IMR-90 (cell line): ENCODE data around the gene PLXNA4. TPM values are rescaled to one million over a fixed set of nuclear protein-coding genes. Genes with fewer than 3 reads are reported as not detected.

Experiments used
- ATAC-seq: fragments of 200-7000 bp; cut with Tn5 transposase; 2 replicates; pipeline ENCODE4 v1.9.1; 2020; ENCODE audit warnings: low read depth, mild to moderate bottlenecking, moderate library complexity
- BruUV-seq: library from RNA; stranded (reverse); fragments of 400-500 nt; replicated peaks from 2 replicates; lab custom pipeline; 2021; lab: Mats Ljungman, UMichigan
- CTCF ChIA-PET: fragments of 300-600 bp; formaldehyde crosslinking; extraction: SDS; loops from one replicate; lab custom pipeline; 2021; ENCODE audit warnings: antibody characterized with exemption; lab: Yijun Ruan, JAX
- POLR2A ChIA-PET: fragments of 300-600 bp; sonication (Branson Sonifier 250); formaldehyde crosslinking; loops from one replicate; lab custom pipeline; 2022; ENCODE audit warnings: antibody characterized with exemption; ENCODE audit not compliant: unreplicated experiment; lab: Charles Lee
- DNase-seq: peaks from one replicate; pipeline ENCODE4 v3.0.0; 2013
- H2AFZ ChIP-seq: replicated peaks from 2 replicates; pipeline ENCODE3; 2013; ENCODE audit warnings: low read length, mild to moderate bottlenecking; ENCODE audit not compliant: poor library complexity
- H2AK5ac ChIP-seq: 2 replicates; pipeline ENCODE4 v1.6.1; 2013; ENCODE audit warnings: low read depth, low read length, inconsistent platforms
- H2AK9ac ChIP-seq: replicated peaks from 2 replicates; pipeline ENCODE3; 2013; ENCODE audit warnings: mild to moderate bottlenecking, low read depth, low read length, moderate library complexity; ENCODE audit not compliant: poor library complexity
- H2BK120ac ChIP-seq: 2 replicates; pipeline ENCODE4 v1.6.1; 2013; ENCODE audit warnings: low read depth, low read length, inconsistent platforms
- H2BK15ac ChIP-seq: 3 replicates; pipeline ENCODE4 v1.6.1; 2013; ENCODE audit warnings: low read depth, low read length, inconsistent platforms
- H2BK20ac ChIP-seq: 2 replicates; pipeline ENCODE4 v1.6.1; 2013; ENCODE audit warnings: low read depth, mild to moderate bottlenecking, inconsistent platforms, low read length, moderate library complexity
- H2BK5ac ChIP-seq: 2 replicates; pipeline ENCODE4 v1.6.1; 2013; ENCODE audit warnings: mild to moderate bottlenecking, low read depth, low read length, inconsistent platforms; ENCODE audit not compliant: poor library complexity, severe bottlenecking
- H3K14ac ChIP-seq: replicated peaks from 2 replicates; pipeline ENCODE4 v1.6.1; 2013; ENCODE audit warnings: low read depth, low read length, inconsistent platforms
- H3K18ac ChIP-seq: 2 replicates; pipeline ENCODE4 v1.6.1; 2013; ENCODE audit warnings: low read depth, low read length, control low read depth
- H3K23ac ChIP-seq: 2 replicates; pipeline ENCODE4 v1.6.1; 2013; ENCODE audit warnings: low read depth, low read length, inconsistent platforms
- H3K27ac ChIP-seq: 2 replicates; pipeline ENCODE4 v1.5.1; 2013; ENCODE audit warnings: mild to moderate bottlenecking, control low read depth, low read length; ENCODE audit not compliant: insufficient read depth
- H3K27me3 ChIP-seq: 2 replicates; pipeline ENCODE4 v1.6.1; 2013; ENCODE audit warnings: low read length; ENCODE audit not compliant: control insufficient read depth, insufficient read depth
- H3K36me3 ChIP-seq: 2 replicates; pipeline ENCODE4 v1.6.1; 2013; ENCODE audit warnings: low read length, mixed read lengths; ENCODE audit not compliant: control insufficient read depth, insufficient read depth
- H3K4ac ChIP-seq: 2 replicates; pipeline ENCODE4 v1.6.1; 2013; ENCODE audit warnings: low read depth, low read length, inconsistent platforms
- H3K4me1 ChIP-seq: 2 replicates; pipeline ENCODE4 v1.6.1; 2013; ENCODE audit warnings: low read length, mixed read lengths; ENCODE audit not compliant: control insufficient read depth, insufficient read depth
- H3K4me2 ChIP-seq: 2 replicates; pipeline ENCODE4 v1.6.1; 2013; ENCODE audit warnings: low read depth, mild to moderate bottlenecking, control low read depth, low read length, moderate library complexity
- H3K4me3 ChIP-seq: 2 replicates; pipeline ENCODE4 v1.5.1; 2013; ENCODE audit warnings: low read depth, mild to moderate bottlenecking, control low read depth, low read length, moderate library complexity; ENCODE audit not compliant: insufficient read depth
- H3K56ac ChIP-seq: 2 replicates; pipeline ENCODE4 v1.6.1; 2013; ENCODE audit warnings: low read length, inconsistent platforms; ENCODE audit not compliant: insufficient read depth; ENCODE audit errors: extremely low read depth
- H3K79me1 ChIP-seq, 2 experiments: 2 replicates each; pipeline ENCODE4 v1.6.1; 2013; ENCODE audit warnings: low read length in 2 of 2, inconsistent platforms in 1 of 2, low read depth in 1 of 2
- H3K9ac ChIP-seq: 2 replicates; pipeline ENCODE4 v1.6.1; 2013; ENCODE audit warnings: low read depth, low read length, control low read depth
- H3K9me1 ChIP-seq: 2 replicates; pipeline ENCODE4 v1.6.1; 2013; ENCODE audit warnings: low read length, inconsistent platforms; ENCODE audit not compliant: insufficient read depth
- H3K9me3 ChIP-seq: 2 replicates; pipeline ENCODE4 v1.6.1; 2013; ENCODE audit warnings: low read length; ENCODE audit not compliant: control insufficient read depth, insufficient read depth
- H4K20me1 ChIP-seq: 2 replicates; pipeline ENCODE4 v1.6.1; 2013; ENCODE audit warnings: low read length, inconsistent platforms; ENCODE audit not compliant: insufficient read depth
- H4K5ac ChIP-seq: 2 replicates; pipeline ENCODE4 v1.6.1; 2013; ENCODE audit warnings: mild to moderate bottlenecking, low read depth, low read length, control low read depth
- H4K8ac ChIP-seq, 2 experiments: 2 replicates each; pipeline ENCODE4 v1.6.1; 2013; ENCODE audit warnings: low read depth in 2 of 2, low read length in 2 of 2, control low read depth in 1 of 2, inconsistent platforms in 1 of 2
- H4K91ac ChIP-seq: 2 replicates; pipeline ENCODE4 v1.6.1; 2013; ENCODE audit warnings: low read depth, low read length, inconsistent platforms; ENCODE audit not compliant: insufficient read depth
- BHLHE40 ChIP-seq: fragments of 150-350 bp; IDR thresholded peaks from 2 replicates; pipeline ENCODE4 v1.6.1; 2016; ENCODE audit warnings: mild to moderate bottlenecking, low read depth, low read length
- CEBPB ChIP-seq: IDR thresholded peaks from 2 replicates; pipeline ENCODE4 v1.6.1; 2012; ENCODE audit warnings: low read depth, low read length, improper control_type of control experiment
- CHD1 ChIP-seq: IDR thresholded peaks from 2 replicates; pipeline ENCODE4 v1.6.1; 2012; ENCODE audit warnings: low read depth, low read length, improper control_type of control experiment
- ELK1 ChIP-seq: fragments of 150-350 bp; IDR thresholded peaks from 2 replicates; pipeline ENCODE4 v1.6.1; 2016; ENCODE audit warnings: low read depth, mild to moderate bottlenecking, low read length, moderate library complexity, borderline replicate concordance
- FOS ChIP-seq: fragments of 150-350 bp; IDR thresholded peaks from 2 replicates; pipeline ENCODE4 v1.6.1; 2016; ENCODE audit warnings: low read depth, low read length
- MAFK ChIP-seq: IDR thresholded peaks from 2 replicates; pipeline ENCODE4 v1.6.1; 2012; ENCODE audit warnings: low read depth, low read length, improper control_type of control experiment
- MAZ ChIP-seq: IDR thresholded peaks from 2 replicates; pipeline ENCODE4 v1.6.1; 2012; ENCODE audit warnings: low read depth, mild to moderate bottlenecking, low read length, improper control_type of control experiment, moderate library complexity, borderline replicate concordance
- MXI1 ChIP-seq: IDR thresholded peaks from 2 replicates; pipeline ENCODE4 v1.6.1; 2012; ENCODE audit warnings: low read depth, mild to moderate bottlenecking, low read length, moderate library complexity, borderline replicate concordance
- NFE2L2 ChIP-seq: fragments of 150-350 bp; IDR thresholded peaks from 2 replicates; pipeline ENCODE4 v1.6.1; 2016; ENCODE audit warnings: low read depth, mild to moderate bottlenecking, low read length
- POLR2A ChIP-seq: IDR thresholded peaks from 2 replicates; pipeline ENCODE4 v1.6.1; 2012; ENCODE audit warnings: mild to moderate bottlenecking, low read depth, low read length
- RAD21 ChIP-seq: IDR thresholded peaks from 2 replicates; pipeline ENCODE4 v1.6.1; 2012; ENCODE audit warnings: low read length, improper control_type of control experiment
- RCOR1 ChIP-seq: IDR thresholded peaks from 2 replicates; pipeline ENCODE4 v1.6.1; 2012; ENCODE audit warnings: mild to moderate bottlenecking, low read length, improper control_type of control experiment; ENCODE audit not compliant: insufficient replicate concordance
- RFX5 ChIP-seq: IDR thresholded peaks from 2 replicates; pipeline ENCODE4 v1.8.0; 2012; ENCODE audit warnings: low read depth, mild to moderate bottlenecking, low read length, moderate library complexity
- SMC3 ChIP-seq: fragments of 150-350 bp; IDR thresholded peaks from 2 replicates; pipeline ENCODE4 v1.6.1; 2016; ENCODE audit warnings: low read depth, mild to moderate bottlenecking, antibody characterized with exemption, low read length, moderate library complexity
- WGBS, 2 experiments: methylation state at CpG; one replicate each; pipeline versions ENCODE4 v1.1.5 to v1.1.7; 2013; ENCODE audit warnings: missing lambda C conversion rate in 2 of 2; ENCODE audit not compliant: insufficient read length in 1 of 2; ENCODE audit errors: extremely low coverage in 2 of 2; 5-methylcytosine and 5-hydroxymethylcytosine counted together
- dilution Hi-C: fragments of 300-500 bp; cut with HindIII; formaldehyde crosslinking; loops from one replicate; pipeline ENCODE4 v1.14.3; 2018; ENCODE audit warnings: low sequenced_read_pairs; ENCODE audit not compliant: unreplicated experiment
- in situ Hi-C: fragments of 300-500 bp; cut with MboI; formaldehyde crosslinking; loops from 3 replicates; pipeline ENCODE4 v1.14.3; 2019; ENCODE audit warnings: low sequenced_read_pairs, inconsistent platforms, mixed read lengths
- intact Hi-C: fragments of 100-400 bp; cut with micrococcal nuclease; formaldehyde crosslinking; loops from 2 replicates; pipeline ENCODE4 v1.10.0; 2022
- polyA plus RNA-seq, 3 experiments: library from polyadenylated mRNA; depleted of rRNA; stranded (reverse); fragments of >200 nt; gene quantifications; 2 replicates each; pipeline ENCODE4 v1.2.3, GENCODE V29; 2012; ENCODE audit warnings: low replicate concordance in 1 of 3
- total RNA-seq: library from RNA; depleted of rRNA; stranded (reverse); fragments of >200 nt; gene quantifications from 2 replicates; pipeline ENCODE4 v1.2.3, GENCODE V29; 2012
- TF ChIP-seq, protein P1 (sequence below): conservative IDR thresholded peaks from 2 replicates; pipeline ENCODE4 v1.5.1; 2012; ENCODE audit warnings: mild to moderate bottlenecking, low read depth, low read length, improper control_type of control experiment
- TF ChIP-seq, protein P2 (sequence below): fragments of 150-350 bp; IDR thresholded peaks from 2 replicates; pipeline ENCODE4 v1.6.1; 2017; ENCODE audit warnings: mild to moderate bottlenecking, antibody characterized with exemption, low read length, low read depth

Gene PLXNA4
- total and polyA plus RNA-seq, 2 of the 4 experiments (the other 2 are of a cell fraction): under 0.01 TPM

GRCh38 chr7:132410861-132411541, 165.3 kb downstream of the PLXNA4 start:
- no peak overlapping the region for H3K56ac ChIP-seq
- H3K4me3 ChIP-seq: no peak overlapping the region
- H3K36me3 ChIP-seq: no peaks in the 10 kb centered on the region
- no peaks in the 10 kb centered on the region for H3K27me3 ChIP-seq
- no peak overlapping the region for H3K27ac ChIP-seq
- ATAC-seq: no peak
- CTCF ChIA-PET: no interaction called here
- POLR2A ChIA-PET: no interaction called here
- H2BK20ac ChIP-seq: no peak overlapping the region
- TF ChIP-seq SMC3: no peak
- TF ChIP-seq, protein P1, sequence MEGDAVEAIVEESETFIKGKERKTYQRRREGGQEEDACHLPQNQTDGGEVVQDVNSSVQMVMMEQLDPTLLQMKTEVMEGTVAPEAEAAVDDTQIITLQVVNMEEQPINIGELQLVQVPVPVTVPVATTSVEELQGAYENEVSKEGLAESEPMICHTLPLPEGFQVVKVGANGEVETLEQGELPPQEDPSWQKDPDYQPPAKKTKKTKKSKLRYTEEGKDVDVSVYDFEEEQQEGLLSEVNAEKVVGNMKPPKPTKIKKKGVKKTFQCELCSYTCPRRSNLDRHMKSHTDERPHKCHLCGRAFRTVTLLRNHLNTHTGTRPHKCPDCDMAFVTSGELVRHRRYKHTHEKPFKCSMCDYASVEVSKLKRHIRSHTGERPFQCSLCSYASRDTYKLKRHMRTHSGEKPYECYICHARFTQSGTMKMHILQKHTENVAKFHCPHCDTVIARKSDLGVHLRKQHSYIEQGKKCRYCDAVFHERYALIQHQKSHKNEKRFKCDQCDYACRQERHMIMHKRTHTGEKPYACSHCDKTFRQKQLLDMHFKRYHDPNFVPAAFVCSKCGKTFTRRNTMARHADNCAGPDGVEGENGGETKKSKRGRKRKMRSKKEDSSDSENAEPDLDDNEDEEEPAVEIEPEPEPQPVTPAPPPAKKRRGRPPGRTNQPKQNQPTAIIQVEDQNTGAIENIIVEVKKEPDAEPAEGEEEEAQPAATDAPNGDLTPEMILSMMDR: no peak
- TF ChIP-seq FOS: no peak
- no peak for TF ChIP-seq NFE2L2
- no peak for TF ChIP-seq CHD1
- no peak for TF ChIP-seq ELK1
- no peak for TF ChIP-seq CEBPB
- TF ChIP-seq RAD21: no peak
- no peak for TF ChIP-seq BHLHE40
- TF ChIP-seq POLR2A: no peak
- TF ChIP-seq, protein P2, sequence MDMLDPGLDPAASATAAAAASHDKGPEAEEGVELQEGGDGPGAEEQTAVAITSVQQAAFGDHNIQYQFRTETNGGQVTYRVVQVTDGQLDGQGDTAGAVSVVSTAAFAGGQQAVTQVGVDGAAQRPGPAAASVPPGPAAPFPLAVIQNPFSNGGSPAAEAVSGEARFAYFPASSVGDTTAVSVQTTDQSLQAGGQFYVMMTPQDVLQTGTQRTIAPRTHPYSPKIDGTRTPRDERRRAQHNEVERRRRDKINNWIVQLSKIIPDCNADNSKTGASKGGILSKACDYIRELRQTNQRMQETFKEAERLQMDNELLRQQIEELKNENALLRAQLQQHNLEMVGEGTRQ: no peak
- no peak for TF ChIP-seq MAZ
- no peak for TF ChIP-seq MXI1
- no peak for TF ChIP-seq MAFK
- TF ChIP-seq RFX5: no peak
- no peak for TF ChIP-seq RCOR1
- BruUV-seq: no TSS peak
- no peak overlapping the region for H2AK5ac ChIP-seq
- H4K91ac ChIP-seq: no peak overlapping the region
- dilution Hi-C loops (no loop called here), in situ Hi-C loops (no loop called here), intact Hi-C loops (no loop called here)
- no peak overlapping the region for H3K9ac ChIP-seq
- H3K18ac ChIP-seq: no peak overlapping the region
- no peak overlapping the region for H2AK9ac ChIP-seq
- H2BK5ac ChIP-seq: no peak overlapping the region
- no peak overlapping the region for H4K5ac ChIP-seq
- no peak overlapping the region for H2BK15ac ChIP-seq
- H3K4ac ChIP-seq: no peak overlapping the region
- no peaks in the 10 kb centered on the region for H3K9me3 ChIP-seq
- no peaks in the 10 kb centered on the region for H4K20me1 ChIP-seq
- no peaks in the 10 kb centered on the region for H3K79me1 ChIP-seq
- WGBS, 2 experiments: no CpG with 5 or more reads among the region's 11 CpGs
- H3K23ac ChIP-seq: no peak overlapping the region
- no peak overlapping the region for H3K14ac ChIP-seq
- H3K4me1 ChIP-seq: no peaks in the 10 kb centered on the region
- H2AFZ ChIP-seq: no peak overlapping the region
- no peak overlapping the region for H3K4me2 ChIP-seq
- DNase-seq: no peak
- no peak overlapping the region for H4K8ac ChIP-seq
- H3K9me1 ChIP-seq: no peaks in the 10 kb centered on the region
- no peak overlapping the region for H2BK120ac ChIP-seq
